B cell (primary cell): ENCODE measurements around the gene GPC5. TPM values are rescaled to one million over a fixed set of nuclear protein-coding genes. Genes with fewer than 3 reads are reported as not detected.
"Not testable (repeated sequence)": the region's sequence is repeated elsewhere in the genome, so short reads cannot be mapped to it uniquely, and the experiment has no call there.

Experiments used
- ATAC-seq: fragments of 200-7000 bp; cut with Tn5 transposase; one replicate; pipeline ENCODE4 v1.10.0; 2021; ENCODE audit warnings: low read depth, mild to moderate bottlenecking, moderate number of reproducible peaks, moderate library complexity
- CTCF ChIA-PET: fragments of 350-600 bp; sonication (Branson Sonifier 250); formaldehyde crosslinking; loops from one replicate; lab custom pipeline; 2021; ENCODE audit warnings: antibody characterized with exemption, inconsistent platforms; lab: Charles Lee
- POLR2A ChIA-PET: fragments of 350-600 bp; sonication (Branson Sonifier 250); formaldehyde crosslinking; loops from one replicate; lab custom pipeline; 2021; ENCODE audit warnings: antibody characterized with exemption; lab: Charles Lee
- DNase-seq: peaks from one replicate; pipeline ENCODE4 v3.0.0; 2013
- H2AFZ ChIP-seq: 2 replicates; pipeline ENCODE4 v1.6.1; 2012; ENCODE audit warnings: mild to moderate bottlenecking, low read depth, low read length; ENCODE audit not compliant: insufficient read depth, poor library complexity, severe bottlenecking
- H3K27ac ChIP-seq, 2 donors: 1 replicate in 1 of 2; 2 replicates in 1 of 2; pipeline ENCODE4 v1.5.1; 2012 to 2013; ENCODE audit warnings: low read length in 2 of 2, mild to moderate bottlenecking in 2 of 2, moderate library complexity in 1 of 2
- H3K27me3 ChIP-seq, 4 experiments: fragments of 200-600 bp in 1 of 4; sonication (generic) in 1 of 4; replicated peaks in 1 of 4; 1 replicate in 2 of 4; 2 replicates in 2 of 4; pipeline versions ENCODE4 v1.6.1 to v1.7.0; 2013 to 2016; ENCODE audit warnings: low read length in 3 of 4, mild to moderate bottlenecking in 2 of 4, mixed read lengths in 1 of 4, moderate library complexity in 1 of 4; ENCODE audit not compliant: insufficient read depth in 4 of 4, control insufficient read depth in 3 of 4; ENCODE audit errors: control extremely low read depth in 1 of 4
- H3K36me3 ChIP-seq, 2 experiments: replicated peaks in 1 of 2; 1 replicate in 1 of 2; 2 replicates in 1 of 2; pipeline versions ENCODE4 v1.6.1 to v1.7.1; 2013; ENCODE audit warnings: low read length in 1 of 2; ENCODE audit not compliant: insufficient read depth in 2 of 2, control insufficient read depth in 1 of 2; ENCODE audit errors: control extremely low read depth in 1 of 2, extremely low read depth in 1 of 2
- H3K4me1 ChIP-seq, 2 donors: fragments of 200-600 bp in 1 of 2; sonication (generic) in 1 of 2; 1 replicate in 1 of 2; 2 replicates in 1 of 2; pipeline versions ENCODE4 v1.5.1 to v1.6.1; 2013 to 2017; ENCODE audit warnings: low read length in 2 of 2; ENCODE audit not compliant: control insufficient read depth in 2 of 2, insufficient read depth in 2 of 2
- H3K4me2 ChIP-seq: replicated peaks from 2 replicates; pipeline ENCODE3; 2012; ENCODE audit warnings: mild to moderate bottlenecking, low read depth, low read length; ENCODE audit not compliant: poor library complexity, severe bottlenecking
- H3K4me3 ChIP-seq, 5 experiments: fragments of 200-600 bp in 1 of 5; sonication (generic) in 1 of 5; 1 replicate in 3 of 5; 2 replicates in 2 of 5; pipeline versions ENCODE4 v1.5.1 to v1.7.0; 2011 to 2016; ENCODE audit warnings: low read length in 4 of 5, mild to moderate bottlenecking in 4 of 5, low read depth in 2 of 5, control low read depth in 1 of 5, moderate library complexity in 1 of 5; ENCODE audit not compliant: insufficient read depth in 1 of 5; ENCODE audit errors: control extremely low read depth in 1 of 5, extremely low read depth in 1 of 5
- H3K79me2 ChIP-seq: fragments of 200-600 bp; sonication (generic); one replicate; pipeline ENCODE4 v1.6.0; 2016; ENCODE audit warnings: low read length; ENCODE audit not compliant: control insufficient read depth, insufficient read depth
- H3K9ac ChIP-seq: fragments of 200-600 bp; sonication (generic); 2 replicates; pipeline ENCODE4 v1.6.1; 2017; ENCODE audit warnings: mild to moderate bottlenecking, low read length, moderate library complexity
- H3K9me3 ChIP-seq, 3 donors: one replicate each; pipeline versions ENCODE4 v1.6.1 to v1.7.1; 2013; ENCODE audit warnings: low read length in 2 of 3; ENCODE audit not compliant: control insufficient read depth in 2 of 3, insufficient read depth in 1 of 3; ENCODE audit errors: control extremely low read depth in 1 of 3
- H4K20me1 ChIP-seq: 2 replicates; pipeline ENCODE4 v1.6.0; 2012; ENCODE audit warnings: mild to moderate bottlenecking, low read length; ENCODE audit not compliant: insufficient read depth, control insufficient read depth, poor library complexity, severe bottlenecking
- H3K27ac Mint-ChIP-seq: one replicate; pipeline ENCODE4 v1.8.0; 2021; ENCODE audit warnings: mixed read lengths
- H3K27me3 Mint-ChIP-seq: one replicate; pipeline ENCODE4 v1.8.0; 2021; ENCODE audit warnings: mixed read lengths
- H3K4me1 Mint-ChIP-seq: one replicate; pipeline ENCODE4 v1.8.0; 2021; ENCODE audit warnings: mixed read lengths
- H3K4me3 Mint-ChIP-seq: one replicate; pipeline ENCODE4 v1.8.0; 2021; ENCODE audit warnings: mixed read lengths
- H3K9me3 Mint-ChIP-seq: one replicate; pipeline ENCODE4 v1.8.0; 2022; ENCODE audit warnings: mixed read lengths; ENCODE audit not compliant: insufficient read depth
- EZH2 ChIP-seq: IDR thresholded peaks from 2 replicates; pipeline ENCODE4 v1.6.1; 2012; ENCODE audit warnings: borderline replicate concordance, low read depth, mild to moderate bottlenecking, moderate library complexity, low read length; ENCODE audit not compliant: insufficient read depth, poor library complexity, severe bottlenecking
- WGBS: methylation state at CpG from one replicate; pipeline ENCODE4 v1.1.5; 2013; ENCODE audit warnings: missing lambda C conversion rate; ENCODE audit not compliant: insufficient coverage; 5-methylcytosine and 5-hydroxymethylcytosine counted together
- intact Hi-C: fragments of 100-400 bp; cut with micrococcal nuclease; formaldehyde crosslinking; loops from one replicate; pipeline ENCODE4 v1.10.0; 2022
- polyA plus RNA-seq: library from polyadenylated mRNA; depleted of rRNA; stranded (reverse); fragments of >200 nt; gene quantifications from 2 replicates; pipeline ENCODE4 v1.2.3, GENCODE V29; 2012
- total RNA-seq, 2 donors: library from RNA; stranded (reverse); fragments of 120-200 nt in 1 of 2; gene quantifications; 1 replicate in 1 of 2; 2 replicates in 1 of 2; pipeline versions ENCODE4 v1.2.3 to v1.2.4, GENCODE V29; 2013 to 2022
- TF ChIP-seq, protein P1 (sequence below): fragments of 200-600 bp; IDR thresholded peaks from one replicate; pipeline ENCODE4 v1.8.0; 2022; ENCODE audit warnings: antibody characterized with exemption, mild to moderate bottlenecking

The GPC5 gene
- total and polyA plus RNA-seq, 2 donors (not counting 1 experiment from before 2014, with no cell fraction given) = 0.15 to 0.30 TPM

DNA sequence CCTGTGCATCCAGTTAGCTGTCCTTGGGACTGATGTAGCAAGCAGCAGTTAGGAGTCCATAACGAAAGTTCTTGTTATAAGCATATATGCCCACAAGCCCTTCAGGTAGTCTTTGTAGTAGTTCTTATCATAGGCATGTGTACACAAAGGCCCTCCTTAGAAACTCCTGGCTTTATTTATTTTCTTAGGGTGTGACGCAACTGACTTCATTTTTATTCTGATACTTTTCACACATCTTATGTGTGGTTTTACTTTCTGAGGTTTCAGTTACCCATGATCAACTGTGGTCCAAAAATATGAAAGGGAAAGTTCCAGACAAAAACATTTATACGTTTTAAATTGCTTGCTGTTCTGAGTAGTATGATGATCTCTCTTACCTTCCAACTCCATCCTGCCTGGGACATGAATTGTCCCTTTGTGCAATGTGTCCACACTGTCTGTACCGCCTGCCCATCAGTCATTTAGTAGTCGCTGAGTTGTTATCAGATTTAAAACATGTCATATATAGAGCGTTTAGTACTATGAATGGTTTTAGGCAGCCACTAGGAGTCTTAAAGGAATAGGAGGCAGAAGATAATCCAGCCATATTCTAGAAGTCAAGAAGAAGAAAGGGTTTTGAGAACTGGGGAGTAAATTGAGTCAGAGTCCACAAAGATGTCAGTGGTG, 19.4 kb downstream of the GPC5 start:
- H3K27ac Mint-ChIP-seq = no peak overlapping the region
- Histone ChIP-seq H3K4me1 (no peaks in the 10 kb centered on the region), H2AFZ (no peak overlapping the region), H3K79me2 (no peaks in the 10 kb centered on the region), H4K20me1 (no peaks in the 10 kb centered on the region), H3K36me3 (no peaks in the 10 kb centered on the region), H3K27ac (no peak overlapping the region), H3K9me3 (peaks cover 0 to 2% (median 0%) of the 10 kb centered on the region in 3 donors), H3K9ac (no peak overlapping the region), H3K4me3 (no peak overlapping the region), H3K4me2 (no peak overlapping the region), H3K27me3 (no peaks in the 10 kb centered on the region)
- ChIA-PET POLR2A (no interaction called here), CTCF (no interaction called here)
- intact Hi-C loops = loop anchor here (10.0 kb wide), 1 partner anchor 1117 kb away; no protein-coding TSS in a partner anchor
- TF ChIP-seq EZH2 = no peak
- TF ChIP-seq, protein P1, sequence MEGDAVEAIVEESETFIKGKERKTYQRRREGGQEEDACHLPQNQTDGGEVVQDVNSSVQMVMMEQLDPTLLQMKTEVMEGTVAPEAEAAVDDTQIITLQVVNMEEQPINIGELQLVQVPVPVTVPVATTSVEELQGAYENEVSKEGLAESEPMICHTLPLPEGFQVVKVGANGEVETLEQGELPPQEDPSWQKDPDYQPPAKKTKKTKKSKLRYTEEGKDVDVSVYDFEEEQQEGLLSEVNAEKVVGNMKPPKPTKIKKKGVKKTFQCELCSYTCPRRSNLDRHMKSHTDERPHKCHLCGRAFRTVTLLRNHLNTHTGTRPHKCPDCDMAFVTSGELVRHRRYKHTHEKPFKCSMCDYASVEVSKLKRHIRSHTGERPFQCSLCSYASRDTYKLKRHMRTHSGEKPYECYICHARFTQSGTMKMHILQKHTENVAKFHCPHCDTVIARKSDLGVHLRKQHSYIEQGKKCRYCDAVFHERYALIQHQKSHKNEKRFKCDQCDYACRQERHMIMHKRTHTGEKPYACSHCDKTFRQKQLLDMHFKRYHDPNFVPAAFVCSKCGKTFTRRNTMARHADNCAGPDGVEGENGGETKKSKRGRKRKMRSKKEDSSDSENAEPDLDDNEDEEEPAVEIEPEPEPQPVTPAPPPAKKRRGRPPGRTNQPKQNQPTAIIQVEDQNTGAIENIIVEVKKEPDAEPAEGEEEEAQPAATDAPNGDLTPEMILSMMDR = no peak
- H3K27me3 Mint-ChIP-seq = peaks cover 14% of the 10 kb centered on the region
- H3K4me1 Mint-ChIP-seq = no peaks in the 10 kb centered on the region
- ATAC-seq = no peak
- H3K9me3 Mint-ChIP-seq = no peaks in the 10 kb centered on the region
- WGBS = 80% methylated on average over 2 of the region's 6 CpGs
- no peak overlapping the region for H3K4me3 Mint-ChIP-seq
- DNase-seq = no peak

DNA sequence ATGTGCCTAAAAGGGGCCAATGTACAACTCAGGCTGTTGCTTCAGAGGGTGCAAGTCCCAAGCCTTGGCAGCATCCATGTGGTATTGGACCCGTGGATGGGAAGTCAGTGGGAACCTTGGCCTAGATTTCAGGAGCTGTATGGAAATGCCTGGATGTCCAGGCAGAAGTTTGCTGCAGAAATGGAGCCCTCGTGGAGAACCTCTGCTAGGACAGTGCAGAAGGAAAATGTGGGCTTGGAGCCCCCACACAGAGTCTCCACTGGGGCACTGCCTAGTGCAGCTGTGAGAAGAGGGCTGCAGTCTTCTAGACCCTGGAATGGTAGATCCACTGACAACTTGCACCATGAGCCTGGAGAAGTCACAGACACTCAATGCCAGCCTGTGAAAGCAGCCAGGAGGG, 28.5 kb downstream of the GPC5 start:
- Histone ChIP-seq H3K4me3 (no peak overlapping the region), H3K79me2 (no peaks in the 10 kb centered on the region), H4K20me1 (no peaks in the 10 kb centered on the region), H3K27me3 (no peaks in the 10 kb centered on the region), H3K9me3 (peaks cover 0 to 18% (median 16%) of the 10 kb centered on the region in 3 donors), H3K4me2 (no peak overlapping the region), H3K4me1 (no peaks in the 10 kb centered on the region), H3K36me3 (no peaks in the 10 kb centered on the region), H3K9ac (no peak overlapping the region), H3K27ac (no peak overlapping the region), H2AFZ (no peak overlapping the region)
- TF ChIP-seq EZH2 = no peak
- TF ChIP-seq, protein P1 = no peak
- DNase-seq (no peak), ATAC-seq (no peak)
- Mint-ChIP-seq H3K4me3 (no peak overlapping the region), H3K4me1 (no peaks in the 10 kb centered on the region), H3K27me3 (no peaks in the 10 kb centered on the region), H3K27ac (no peak overlapping the region), H3K9me3 (no peaks in the 10 kb centered on the region)
- CTCF ChIA-PET = no interaction called here
- 82% methylated on average over 2 of the region's 2 CpGs for WGBS
- intact Hi-C loops = no loop called here
- POLR2A ChIA-PET = no interaction called here

DNA sequence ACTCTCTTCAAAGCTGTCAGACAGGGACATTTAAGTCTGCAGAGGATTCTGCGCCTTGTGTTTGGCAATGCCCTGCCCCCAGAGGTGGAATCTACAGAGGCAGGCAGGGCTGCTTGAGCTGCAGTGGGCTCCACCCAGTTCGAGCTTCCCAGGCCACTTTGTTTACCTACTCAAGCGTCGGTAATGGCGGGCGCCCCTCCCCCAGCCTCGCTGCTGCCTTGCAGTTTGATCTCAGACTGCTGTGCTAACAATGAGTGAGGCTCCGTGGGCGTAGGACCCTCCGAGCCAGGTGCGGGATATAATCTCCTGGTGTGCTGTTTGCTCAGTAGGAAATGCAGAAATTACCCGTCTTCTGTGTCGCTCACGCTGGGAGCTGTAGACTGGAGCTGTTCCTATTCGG, 40.3 kb downstream of the GPC5 start:
- H3K27ac Mint-ChIP-seq, H3K4me1 Mint-ChIP-seq, H4K20me1 ChIP-seq, H3K4me3 ChIP-seq, H3K36me3 ChIP-seq, H3K9me3 Mint-ChIP-seq, intact Hi-C loops, H2AFZ ChIP-seq, ATAC-seq, H3K9me3 ChIP-seq, H3K27ac ChIP-seq, H3K79me2 ChIP-seq, POLR2A ChIA-PET, DNase-seq, H3K9ac ChIP-seq, H3K27me3 Mint-ChIP-seq, H3K4me3 Mint-ChIP-seq, CTCF ChIA-PET, H3K4me2 ChIP-seq, H3K27me3 ChIP-seq, H3K4me1 ChIP-seq: not testable (repeated sequence)
- 83% methylated on average over 3 of the region's 15 CpGs for WGBS
